HCT116 (cell line): ENCODE results near the gene USP28. TPM values are rescaled to one million over a fixed set of nuclear protein-coding genes. Genes with fewer than 3 reads are reported as not detected.

Source experiments
- ATAC-seq: fragments of 200-7000 bp; cut with Tn5 transposase; 2 replicates; pipeline ENCODE4 v1.9.1; 2020; ENCODE audit warnings: mild to moderate bottlenecking, moderate library complexity
- BruUV-seq: library from RNA; stranded (reverse); fragments of 400-500 nt; replicated peaks from 2 replicates; lab custom pipeline; 2021; lab: Mats Ljungman, UMichigan
- CTCF ChIA-PET: fragments of 300-600 bp; sonication (Branson Sonifier 250); formaldehyde crosslinking; loops from one replicate; lab custom pipeline; 2021; ENCODE audit warnings: antibody characterized with exemption; lab: Charles Lee
- POLR2A ChIA-PET: fragments of 300-600, 350-600 bp; sonication (Branson Sonifier 250); formaldehyde crosslinking; loops from one replicate; lab custom pipeline; 2021; ENCODE audit warnings: antibody characterized with exemption; lab: Charles Lee
- RAD21 ChIA-PET, 2 experiments: fragments of 300-600 bp; sonication (Branson Sonifier 250); formaldehyde crosslinking; loops; one replicate each; lab custom pipeline; 2023; ENCODE audit warnings: low total read pairs in 2 of 2; ENCODE audit not compliant: uncharacterized antibody in 2 of 2, unreplicated experiment in 2 of 2, low non-redundant PET in 1 of 2; lab: Charles Lee
- DNase-seq: peaks from one replicate; pipeline ENCODE4 v3.0.0-alpha.2; 2010; ENCODE audit warnings: low read depth, low spot score
- H2AFZ ChIP-seq: fragments of 200-600 bp; shearing (Covaris generic), sonication (generic); 2 replicates; pipeline ENCODE4 v1.6.1; 2017; ENCODE audit warnings: low read depth, mixed run types, mixed read lengths, antibody characterized with exemption, low read length; ENCODE audit not compliant: poor library complexity, severe bottlenecking
- H3K27ac ChIP-seq: 2 replicates; pipeline ENCODE4 v1.5.1; 2012; ENCODE audit warnings: low read depth, low read length
- H3K27me3 ChIP-seq: fragments of 200-600 bp; sonication (generic); 2 replicates; pipeline ENCODE4 v1.6.1; 2016; ENCODE audit warnings: mixed run types, low read length, mixed read lengths; ENCODE audit not compliant: insufficient read depth
- H3K36me3 ChIP-seq, 2 experiments: fragments of 200-500 bp in 1 of 2; fragments of 200-600 bp in 1 of 2; sonication (Bioruptor generic) in 1 of 2; sonication (generic) in 1 of 2; 2 replicates each; pipeline versions ENCODE4 v1.5.1 to v1.6.1; 2014 to 2016; ENCODE audit warnings: low read length in 2 of 2, inconsistent platforms in 1 of 2, mixed read lengths in 1 of 2, mixed run types in 1 of 2; ENCODE audit not compliant: insufficient read depth in 2 of 2, control insufficient read depth in 1 of 2
- H3K4me1 ChIP-seq, 2 experiments: fragments of 200-600 bp in 1 of 2; sonication (generic) in 1 of 2; 2 replicates each; pipeline versions ENCODE4 v1.5.1 to v1.6.1; 2012 to 2017; ENCODE audit warnings: low read length in 2 of 2, inconsistent platforms in 1 of 2, mild to moderate bottlenecking in 1 of 2, mixed read lengths in 1 of 2, mixed run types in 1 of 2, moderate library complexity in 1 of 2; ENCODE audit not compliant: insufficient read depth in 2 of 2, control insufficient read depth in 1 of 2
- H3K4me2 ChIP-seq: fragments of 200-600 bp; sonication (generic); 2 replicates; pipeline ENCODE4 v1.6.1; 2017; ENCODE audit warnings: mixed run types, low read length, mixed read lengths
- H3K4me3 ChIP-seq, 2 experiments: fragments of 200-600 bp in 1 of 2; sonication (generic) in 1 of 2; replicated peaks in 1 of 2; 2 replicates each; pipeline ENCODE4 v1.5.1; 2011 to 2016; ENCODE audit warnings: low read length in 2 of 2, control low read depth in 1 of 2, low read depth in 1 of 2, mild to moderate bottlenecking in 1 of 2, mixed read lengths in 1 of 2, mixed run types in 1 of 2
- H3K79me2 ChIP-seq: fragments of 200-600 bp; sonication (generic); 2 replicates; pipeline ENCODE4 v1.6.1; 2017; ENCODE audit warnings: mild to moderate bottlenecking, mixed run types, low read length, moderate library complexity, mixed read lengths; ENCODE audit not compliant: insufficient read depth
- H3K9ac ChIP-seq: fragments of 200-600 bp; sonication (generic); 2 replicates; pipeline ENCODE4 v1.6.1; 2016; ENCODE audit warnings: low read length, mixed read lengths
- H3K9me2 ChIP-seq: fragments of 200-600 bp; sonication (generic), shearing (Covaris generic); 2 replicates; pipeline ENCODE4 v1.6.1; 2017; ENCODE audit warnings: mixed run types, mild to moderate bottlenecking, moderate library complexity; ENCODE audit not compliant: insufficient read depth
- H3K9me3 ChIP-seq, 2 experiments: fragments of 200-500 bp in 1 of 2; fragments of 200-600 bp in 1 of 2; sonication (Bioruptor generic) in 1 of 2; sonication (generic) in 1 of 2; 2 replicates each; pipeline ENCODE4 v1.6.1; 2014 to 2017; ENCODE audit warnings: low read length in 2 of 2, mixed read lengths in 2 of 2, inconsistent platforms in 1 of 2, low read depth in 1 of 2, mild to moderate bottlenecking in 1 of 2, mixed run types in 1 of 2, moderate library complexity in 1 of 2; ENCODE audit not compliant: control insufficient read depth in 1 of 2, insufficient read depth in 1 of 2
- H4K20me1 ChIP-seq: fragments of 200-600 bp; sonication (generic), shearing (Covaris generic); 2 replicates; pipeline ENCODE4 v1.6.1; 2017; ENCODE audit warnings: mixed run types, mild to moderate bottlenecking, moderate library complexity; ENCODE audit not compliant: insufficient read depth
- CBX3 ChIP-seq: IDR thresholded peaks from 2 replicates; pipeline ENCODE4 v1.6.1; 2012; ENCODE audit warnings: low read depth
- EGR1 ChIP-seq: IDR thresholded peaks from 2 replicates; pipeline ENCODE4 v1.6.1; 2012; ENCODE audit warnings: low read depth
- ELF1 ChIP-seq: IDR thresholded peaks from 2 replicates; pipeline ENCODE4 v1.6.1; 2012; ENCODE audit warnings: low read depth, borderline replicate concordance
- EZH2 ChIP-seq: fragments of 200-600 bp; sonication (generic); IDR thresholded peaks from 2 replicates; pipeline ENCODE4 v1.6.1; 2017; ENCODE audit warnings: antibody characterized with exemption, mixed run types
- EZH2phosphoT487 ChIP-seq: fragments of 200-600 bp; IDR thresholded peaks from 2 replicates; pipeline ENCODE4 v1.6.1; 2018; ENCODE audit warnings: antibody characterized with exemption, borderline replicate concordance
- FOSL1 ChIP-seq: IDR thresholded peaks from 2 replicates; pipeline ENCODE4 v1.6.1; 2012; ENCODE audit warnings: low read depth
- POLR2A ChIP-seq: IDR thresholded peaks from 2 replicates; pipeline ENCODE4 v1.7.0; 2011; ENCODE audit warnings: borderline replicate concordance; ENCODE audit not compliant: insufficient read depth, insufficient read length; ENCODE audit errors: extremely low read depth
- RAD21 ChIP-seq: IDR thresholded peaks from 2 replicates; pipeline ENCODE4 v1.6.1; 2012; ENCODE audit warnings: low read depth, mild to moderate bottlenecking
- SRF ChIP-seq: IDR thresholded peaks from 2 replicates; pipeline ENCODE4 v1.6.1; 2012; ENCODE audit warnings: low read depth
- YY1 ChIP-seq: IDR thresholded peaks from 2 replicates; pipeline ENCODE4 v1.6.1; 2011; ENCODE audit warnings: low read length, low read depth, moderate library complexity, mild to moderate bottlenecking; ENCODE audit not compliant: insufficient replicate concordance; ENCODE audit errors: extremely low read depth
- ZFX ChIP-seq: fragments of 450-650 bp; IDR thresholded peaks from 2 replicates; pipeline ENCODE4 v1.6.1; 2017
- ZNF274 ChIP-seq: fragments of 200-500 bp; sonication (Bioruptor generic); IDR thresholded peaks from 2 replicates; pipeline ENCODE4 v1.6.1; 2014; ENCODE audit warnings: mild to moderate bottlenecking, low read depth, low read length, inconsistent platforms
- intact Hi-C: fragments of 100-400 bp; cut with micrococcal nuclease; formaldehyde crosslinking; loops from 2 replicates; pipeline ENCODE4 v1.10.0; 2022
- total RNA-seq: library from RNA; stranded (reverse); gene quantifications from one replicate; pipeline ENCODE4 v1.2.1, GENCODE V29; 2021; ENCODE audit not compliant: unreplicated experiment
- TF ChIP-seq, protein P1 (sequence below): IDR thresholded peaks from 2 replicates; pipeline ENCODE4 v1.6.1; 2012
- TF ChIP-seq, protein P2 (sequence below): IDR thresholded peaks from 2 replicates; pipeline ENCODE4 v1.6.1; 2012
- TF ChIP-seq, protein P3 (sequence below): IDR thresholded peaks from 2 replicates; pipeline ENCODE4 v1.6.1; 2011; ENCODE audit warnings: mild to moderate bottlenecking, low read length, moderate library complexity; ENCODE audit not compliant: insufficient replicate concordance; ENCODE audit errors: extremely low read depth

Gene USP28
- total RNA-seq, 1 experiment from 2014 or later: 23.5 TPM

DNA sequence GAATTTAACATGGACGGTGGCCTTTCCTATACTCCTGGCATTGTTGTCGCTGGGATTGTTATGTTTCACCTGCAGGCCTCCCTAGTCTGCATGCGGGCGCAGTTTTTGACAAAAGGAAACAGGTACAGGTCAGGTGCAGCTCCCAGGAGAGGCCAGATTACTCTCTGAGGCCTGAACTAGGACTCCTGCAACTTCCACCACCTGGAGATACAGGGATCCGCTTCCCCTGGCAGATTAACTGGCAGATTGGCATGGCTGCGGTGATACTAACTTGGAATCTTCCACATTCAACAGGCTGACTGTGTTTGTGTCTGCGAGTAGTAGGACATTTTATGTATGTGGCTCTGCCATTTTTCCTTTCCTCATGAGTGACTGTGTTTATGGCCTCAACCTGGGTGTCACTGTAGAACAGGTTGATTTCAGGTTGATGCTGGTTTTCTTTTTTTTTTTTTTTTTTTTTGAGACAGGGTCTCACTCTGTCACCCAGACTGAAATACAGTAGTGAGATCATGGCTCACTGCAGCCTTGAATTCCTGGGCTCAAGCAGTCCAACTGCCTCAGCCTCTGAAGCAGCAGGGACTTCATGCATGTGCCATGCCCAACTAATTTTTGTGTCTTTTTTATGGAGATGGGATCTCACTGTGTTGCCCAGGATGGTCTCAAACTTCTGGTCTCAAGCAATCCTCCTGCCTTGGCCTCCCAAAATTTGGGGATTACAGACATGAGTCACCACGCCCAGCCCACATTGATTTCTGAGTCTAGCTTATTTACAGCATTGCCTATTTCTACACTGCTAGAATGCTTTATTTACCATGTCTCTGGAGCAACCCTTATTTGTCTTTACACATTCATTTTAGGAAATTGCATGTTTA lies 1.7 kb upstream of the USP28 start:
- Histone ChIP-seq H3K79me2 (peaks cover 12% of the 10 kb centered on the region; the same call in 1 of the 2 replicates), H3K27ac (no peak overlapping the region; the same call in 1 of the 2 replicates), H3K4me1 (peaks cover 0 to 22% of the 10 kb centered on the region in 2 experiments; a peak in 3 of 4 replicates), H3K36me3 (no peaks in the 10 kb centered on the region), H3K9me2 (no peaks in the 10 kb centered on the region), H3K4me2 (peak overlapping the region; percentile 78), H3K27me3 (no peaks in the 10 kb centered on the region), H3K9me3 (no peaks in the 10 kb centered on the region), H2AFZ (no peak overlapping the region), H4K20me1 (no peaks in the 10 kb centered on the region), H3K9ac (no peak overlapping the region), H3K4me3 (no peak overlapping the region; a peak in 2 of 4 replicates)
- ChIA-PET CTCF (interaction anchor here (2.2 kb wide), 1 partner anchor 19 kb away, joined by 10 read pairs; no protein-coding TSS in a partner anchor), POLR2A (interaction anchor here (0.7 kb wide), 1 partner anchor 396 kb away, joined by 4 read pairs; no protein-coding TSS in a partner anchor), RAD21 (no interaction called here)
- intact Hi-C loops: loop anchor here (10.0 kb wide), 1 partner anchor 562 kb away; the partner anchor contains the start of gene TTC12
- ATAC-seq: no peak
- DNase-seq: no peak
- TF ChIP-seq, protein P1, sequence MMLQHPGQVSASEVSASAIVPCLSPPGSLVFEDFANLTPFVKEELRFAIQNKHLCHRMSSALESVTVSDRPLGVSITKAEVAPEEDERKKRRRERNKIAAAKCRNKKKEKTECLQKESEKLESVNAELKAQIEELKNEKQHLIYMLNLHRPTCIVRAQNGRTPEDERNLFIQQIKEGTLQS: no peak
- no peak for TF ChIP-seq YY1
- BruUV-seq: no TSS peak

DNA sequence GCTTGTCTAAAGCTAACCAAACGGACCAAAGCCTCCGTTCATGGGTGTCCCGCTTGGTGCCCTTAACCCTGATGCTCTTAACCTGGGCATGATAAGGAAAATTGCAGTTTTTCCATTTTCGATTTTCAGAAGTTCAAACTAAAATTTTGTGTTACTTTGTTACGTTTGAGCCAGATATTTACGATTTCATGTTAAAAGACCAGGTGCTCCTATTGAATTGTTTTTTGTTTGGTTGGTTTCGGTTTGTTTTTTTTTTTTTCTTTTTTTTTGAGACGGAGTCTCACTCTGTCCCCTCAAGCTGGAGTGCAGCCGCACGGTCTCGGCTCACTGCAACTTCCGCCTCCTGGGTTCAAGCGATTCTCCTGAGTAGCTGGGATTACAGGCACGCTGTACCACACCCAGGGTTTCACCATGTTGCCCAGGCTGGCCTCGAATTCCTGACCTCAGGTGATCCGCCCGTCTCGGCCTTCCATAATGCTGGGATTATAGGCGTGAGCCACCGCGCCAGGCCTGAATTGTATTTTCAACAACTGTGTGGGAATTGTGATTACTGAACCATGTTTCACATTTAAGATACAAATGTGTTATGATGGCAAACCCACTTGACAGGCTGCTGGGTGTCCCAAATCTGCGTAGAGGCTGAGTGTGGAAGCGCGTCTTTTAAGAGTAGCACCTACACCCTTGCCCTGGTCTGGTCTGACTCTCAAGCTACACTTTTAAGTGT lies 864 bp upstream of the USP28 start:
- Histone ChIP-seq H3K9me2 (no peaks in the 10 kb centered on the region), H3K9me3 (no peaks in the 10 kb centered on the region), H3K79me2 (peaks cover 12% of the 10 kb centered on the region; the same call in 1 of the 2 replicates), H3K9ac (peak overlapping the region; percentile 67), H3K27me3 (no peaks in the 10 kb centered on the region), H3K36me3 (no peaks in the 10 kb centered on the region), H3K4me3 (peak overlapping the region; percentile 63 to 75), H3K4me1 (peaks cover 0 to 22% of the 10 kb centered on the region in 2 experiments; a peak in 3 of 4 replicates), H3K4me2 (peak overlapping the region; percentile 78), H3K27ac (peak overlapping the region; percentile 77), H2AFZ (peak overlapping the region; percentile 39), H4K20me1 (no peaks in the 10 kb centered on the region)
- ATAC-seq: no peak
- BruUV-seq: TSS peak; percentile 87
- no peak for DNase-seq
- ChIA-PET POLR2A (interaction anchor here (1.3 kb wide), 1 partner anchor 30 kb away, joined by 3 read pairs; no protein-coding TSS in a partner anchor), RAD21 (no interaction called here), CTCF (interaction anchor here (2.2 kb wide), 1 partner anchor 20 kb away, joined by 10 read pairs; no protein-coding TSS in a partner anchor)
- intact Hi-C loops: loop anchor here (10.0 kb wide), 1 partner anchor 561 kb away; the partner anchor contains the start of gene TTC12
- TF ChIP-seq EZH2 (no peak), SRF (no peak), ZNF274 (no peak), POLR2A (no peak), CBX3 (no peak), RAD21 (no peak), FOSL1 (no peak), EZH2phosphoT487 (no peak), ELF1 (no peak), ZFX (no peak), YY1 (no peak), EGR1 (no peak)
- TF ChIP-seq, protein P2, sequence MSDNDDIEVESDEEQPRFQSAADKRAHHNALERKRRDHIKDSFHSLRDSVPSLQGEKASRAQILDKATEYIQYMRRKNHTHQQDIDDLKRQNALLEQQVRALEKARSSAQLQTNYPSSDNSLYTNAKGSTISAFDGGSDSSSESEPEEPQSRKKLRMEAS: no peak
- TF ChIP-seq, protein P3, sequence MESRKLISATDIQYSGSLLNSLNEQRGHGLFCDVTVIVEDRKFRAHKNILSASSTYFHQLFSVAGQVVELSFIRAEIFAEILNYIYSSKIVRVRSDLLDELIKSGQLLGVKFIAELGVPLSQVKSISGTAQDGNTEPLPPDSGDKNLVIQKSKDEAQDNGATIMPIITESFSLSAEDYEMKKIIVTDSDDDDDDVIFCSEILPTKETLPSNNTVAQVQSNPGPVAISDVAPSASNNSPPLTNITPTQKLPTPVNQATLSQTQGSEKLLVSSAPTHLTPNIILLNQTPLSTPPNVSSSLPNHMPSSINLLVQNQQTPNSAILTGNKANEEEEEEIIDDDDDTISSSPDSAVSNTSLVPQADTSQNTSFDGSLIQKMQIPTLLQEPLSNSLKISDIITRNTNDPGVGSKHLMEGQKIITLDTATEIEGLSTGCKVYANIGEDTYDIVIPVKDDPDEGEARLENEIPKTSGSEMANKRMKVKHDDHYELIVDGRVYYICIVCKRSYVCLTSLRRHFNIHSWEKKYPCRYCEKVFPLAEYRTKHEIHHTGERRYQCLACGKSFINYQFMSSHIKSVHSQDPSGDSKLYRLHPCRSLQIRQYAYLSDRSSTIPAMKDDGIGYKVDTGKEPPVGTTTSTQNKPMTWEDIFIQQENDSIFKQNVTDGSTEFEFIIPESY: no peak
